GM23338 (cell line): ENCODE measurements around the gene SUPT5H. TPM values are rescaled to one million over a fixed set of nuclear protein-coding genes. Genes with fewer than 3 reads are reported as not detected.
A peak's percentile ranks its signal among the peaks of the same experiment; 100 is the strongest.

Experiments used
- ATAC-seq: fragments of 200-7000 bp; cut with Tn5 transposase; 3 replicates; pipeline ENCODE4 v1.9.1; 2020
- DNase-seq: peaks from one replicate; pipeline ENCODE4 v3.0.0-alpha.2; 2015; ENCODE audit warnings: low spot score
- H2AFZ ChIP-seq: fragments of 200-600 bp; sonication (generic); 2 replicates; pipeline ENCODE4 v1.8.0; 2016; ENCODE audit warnings: antibody characterized with exemption, mild to moderate bottlenecking, moderate library complexity
- H3F3A ChIP-seq: fragments of 200-600 bp; sonication (generic); replicated peaks from 2 replicates; pipeline ENCODE4 v1.8.0; 2017; ENCODE audit warnings: antibody characterized with exemption, mixed run types, low read depth
- H3K27ac ChIP-seq: fragments of 200-600 bp; sonication (generic); 2 replicates; pipeline ENCODE4 v1.6.1; 2016; ENCODE audit warnings: low read depth
- H3K27me3 ChIP-seq: fragments of 200-600 bp; sonication (generic); 2 replicates; pipeline ENCODE4 v1.8.0; 2016; ENCODE audit warnings: mild to moderate bottlenecking, mixed run types, moderate library complexity; ENCODE audit not compliant: insufficient read depth
- H3K36me3 ChIP-seq: fragments of 200-600 bp; sonication (generic); 2 replicates; pipeline ENCODE4 v1.8.0; 2016; ENCODE audit warnings: mild to moderate bottlenecking; ENCODE audit not compliant: insufficient read depth
- H3K4me1 ChIP-seq: fragments of 200-600 bp; sonication (generic); 2 replicates; pipeline ENCODE4 v1.8.0; 2016; ENCODE audit warnings: mild to moderate bottlenecking, moderate library complexity; ENCODE audit not compliant: insufficient read depth
- H3K4me2 ChIP-seq: fragments of 200-600 bp; sonication (generic); 2 replicates; pipeline ENCODE4 v1.7.1; 2017; ENCODE audit warnings: mixed run types
- H3K4me3 ChIP-seq: fragments of 200-600 bp; sonication (generic); 2 replicates; pipeline ENCODE4 v1.6.1; 2016; ENCODE audit warnings: mixed run types
- H3K79me2 ChIP-seq: fragments of 200-600 bp; sonication (generic); replicated peaks from 2 replicates; pipeline ENCODE4 v1.8.0; 2017; ENCODE audit warnings: mild to moderate bottlenecking; ENCODE audit not compliant: insufficient read depth
- H3K9me2 ChIP-seq: fragments of 200-600 bp; sonication (generic); 2 replicates; pipeline ENCODE4 v1.8.0; 2017; ENCODE audit not compliant: insufficient read depth
- H4K20me1 ChIP-seq: fragments of 200-600 bp; sonication (generic); replicated peaks from 2 replicates; pipeline ENCODE4 v1.8.0; 2017; ENCODE audit warnings: mild to moderate bottlenecking; ENCODE audit not compliant: insufficient read depth
- H3K27ac Mint-ChIP-seq: 2 replicates; pipeline ENCODE4 v1.8.0; 2020; ENCODE audit warnings: inconsistent platforms, mild to moderate bottlenecking, moderate library complexity, mixed read lengths
- H3K27me3 Mint-ChIP-seq: 3 replicates; pipeline ENCODE4 v1.8.0; 2022; ENCODE audit warnings: low read depth, mild to moderate bottlenecking, moderate library complexity, mixed read lengths, inconsistent platforms; ENCODE audit not compliant: insufficient read depth, poor library complexity
- H3K36me3 Mint-ChIP-seq: 3 replicates; pipeline ENCODE4 v1.8.0; 2021; ENCODE audit warnings: low read depth, mild to moderate bottlenecking, inconsistent platforms, moderate library complexity, mixed read lengths
- H3K4me1 Mint-ChIP-seq: 3 replicates; pipeline ENCODE4 v1.8.0; 2020; ENCODE audit warnings: mild to moderate bottlenecking, inconsistent platforms, mixed read lengths
- H3K4me3 Mint-ChIP-seq: 3 replicates; pipeline ENCODE4 v1.8.0; 2021; ENCODE audit warnings: moderate library complexity, mild to moderate bottlenecking, inconsistent platforms, mixed read lengths
- H3K9me3 Mint-ChIP-seq: 3 replicates; pipeline ENCODE4 v1.8.0; 2020; ENCODE audit warnings: moderate library complexity, mild to moderate bottlenecking, inconsistent platforms, mixed read lengths
- CREB1 ChIP-seq: fragments of 250-450 bp; sonication (Bioruptor Pico); IDR thresholded peaks from 2 replicates; pipeline ENCODE4 v1.5.0; 2020; ENCODE audit warnings: low read depth, mild to moderate bottlenecking, moderate library complexity
- CTCF ChIP-seq, 2 experiments: fragments of 200-600 bp in 1 of 2; sonication (generic) in 1 of 2; conservative IDR thresholded peaks; 2 replicates each; pipeline versions ENCODE4 v1.5.1 to v1.6.1; 2016 to 2017; ENCODE audit warnings: antibody characterized with exemption in 2 of 2, low read depth in 2 of 2, mild to moderate bottlenecking in 2 of 2, moderate library complexity in 1 of 2
- ETS1 ChIP-seq: IDR thresholded peaks from 2 replicates; pipeline ENCODE4 v1.6.1; 2016; ENCODE audit warnings: antibody characterized with exemption
- EZH2 ChIP-seq: fragments of 200-600 bp; sonication (generic); IDR thresholded peaks from one replicate; pipeline ENCODE4 v1.8.0; 2017; ENCODE audit warnings: antibody characterized with exemption, mild to moderate bottlenecking, low read depth; ENCODE audit not compliant: unreplicated experiment
- EZH2phosphoT487 ChIP-seq: fragments of 200-600 bp; sonication (generic); IDR thresholded peaks from one replicate; pipeline ENCODE4 v1.8.1; 2018; ENCODE audit warnings: antibody characterized with exemption; ENCODE audit not compliant: unreplicated experiment
- JUNB ChIP-seq: IDR thresholded peaks from one replicate; pipeline ENCODE4 v1.6.1; 2016; ENCODE audit warnings: antibody characterized with exemption; ENCODE audit not compliant: unreplicated experiment
- NANOG ChIP-seq: IDR thresholded peaks from 2 replicates; pipeline ENCODE4 v1.6.1; 2016; ENCODE audit warnings: antibody characterized with exemption, borderline replicate concordance
- POLR2AphosphoS5 ChIP-seq: IDR thresholded peaks from 2 replicates; pipeline ENCODE4 v1.6.1; 2016; ENCODE audit warnings: antibody characterized with exemption, low read depth
- REST ChIP-seq: IDR thresholded peaks from one replicate; pipeline ENCODE4 v1.6.1; 2018; ENCODE audit warnings: antibody characterized with exemption; ENCODE audit not compliant: unreplicated experiment
- STAT1 ChIP-seq: IDR thresholded peaks from one replicate; pipeline ENCODE4 v1.6.1; 2016; ENCODE audit warnings: antibody characterized with exemption; ENCODE audit not compliant: unreplicated experiment
- ZNF114 ChIP-seq: fragments of 250-450 bp; sonication (Bioruptor Pico); IDR thresholded peaks from 2 replicates; pipeline ENCODE4 v1.5.0; 2020; ENCODE audit warnings: mild to moderate bottlenecking, moderate library complexity
- ZNF331 ChIP-seq: fragments of 250-450 bp; sonication (Bioruptor Pico); IDR thresholded peaks from 2 replicates; pipeline ENCODE4 v1.5.0; 2020; ENCODE audit warnings: low read depth, mild to moderate bottlenecking, moderate library complexity
- ZNF462 ChIP-seq: fragments of 250-450 bp; sonication (Bioruptor Pico); IDR thresholded peaks from 2 replicates; pipeline ENCODE4 v1.5.0; 2020; ENCODE audit warnings: mild to moderate bottlenecking, moderate library complexity
- polyA plus RNA-seq: library from polyadenylated mRNA; unstranded; fragments of >200 nt; fragmentation: Nextera tagmentation; extraction: Ambion mirVana; gene quantifications from 2 replicates; pipeline ENCODE4 v1.2.1, GENCODE V29; 2016
- total RNA-seq: library from RNA; depleted of rRNA; stranded (reverse); fragments of >200 nt; shearing (Covaris generic); gene quantifications from 2 replicates; pipeline ENCODE4 v1.2.3, GENCODE V29; 2014

SUPT5H gene
- total and polyA plus RNA-seq, 2 experiments from 2014 or later, result 108 to 150 TPM

GRCh38 chr19:39479916-39480315 lies 34.5 kb downstream of the SUPT5H start:
- H3K27ac ChIP-seq, result peak overlapping the region; percentile 82
- Mint-ChIP-seq H3K4me1 (peaks cover 20% of the 10 kb centered on the region), H3K27ac (peak overlapping the region; percentile 98), H3K9me3 (no peaks in the 10 kb centered on the region), H3K36me3 (peaks cover 52% of the 10 kb centered on the region), H3K4me3 (peak overlapping the region; percentile 96), H3K27me3 (peaks cover 10% of the 10 kb centered on the region)
- H3K4me3 ChIP-seq, result peak overlapping the region; percentile 98
- no peak for ATAC-seq
- H2AFZ ChIP-seq, result peak overlapping the region; percentile 44; the same call in 1 of the 2 replicates
- DNase-seq, result no peak
- H4K20me1 ChIP-seq, result peaks cover 5% of the 10 kb centered on the region
- H3F3A ChIP-seq, result peaks cover 23% of the 10 kb centered on the region
- peaks cover 12% of the 10 kb centered on the region for H3K4me1 ChIP-seq
- peaks cover 12% of the 10 kb centered on the region; the same call in 1 of the 2 replicates for H3K36me3 ChIP-seq
- no peaks in the 10 kb centered on the region for H3K9me2 ChIP-seq
- no peaks in the 10 kb centered on the region for H3K27me3 ChIP-seq
- TF ChIP-seq NANOG (no peak), EZH2phosphoT487 (no peak), CTCF (conservative IDR thresholded peaks at IDR 0.05; ENCODE audit: low read depth in 2 of 2) (no peak), REST (no peak), JUNB (no peak), STAT1 (no peak), EZH2 (no peak), ETS1 (no peak), ZNF114 (CRISPR knock-in tag) (no peak), ZNF462 (CRISPR knock-in tag) (no peak), ZNF331 (CRISPR knock-in tag) (no peak), POLR2AphosphoS5 (no peak), CREB1 (no peak)
- peaks cover 26% of the 10 kb centered on the region for H3K79me2 ChIP-seq
- peak overlapping the region; percentile 76 for H3K4me2 ChIP-seq
